Nephron progenitor cell (in vitro differentiated cells): Measurements from ENCODE around the gene SUN5.
A peak's percentile ranks its signal among the peaks of the same experiment; 100 is the strongest.

Experiments used
- DNase-seq: peaks from one replicate; pipeline ENCODE4 v3.0.0; 2021
- H3K27ac Mint-ChIP-seq: 2 replicates; pipeline ENCODE4 v1.8.0; 2021; ENCODE audit warnings: mild to moderate bottlenecking, moderate library complexity, mixed read lengths
- H3K27me3 Mint-ChIP-seq: 2 replicates; pipeline ENCODE4 v1.8.0; 2021; ENCODE audit warnings: mild to moderate bottlenecking, low read depth, mixed read lengths; ENCODE audit not compliant: poor library complexity
- H3K36me3 Mint-ChIP-seq: 2 replicates; pipeline ENCODE4 v1.8.0; 2021; ENCODE audit warnings: low read depth, mixed read lengths
- H3K4me1 Mint-ChIP-seq: 2 replicates; pipeline ENCODE4 v1.8.0; 2021; ENCODE audit warnings: mixed read lengths
- H3K4me3 Mint-ChIP-seq: 2 replicates; pipeline ENCODE4 v1.8.0; 2021; ENCODE audit warnings: mild to moderate bottlenecking, moderate library complexity, mixed read lengths
- H3K9me3 Mint-ChIP-seq: 2 replicates; pipeline ENCODE4 v1.8.0; 2021; ENCODE audit warnings: mild to moderate bottlenecking, moderate library complexity, mixed read lengths
- CTCF ChIP-seq: fragments of 200-600 bp; sonication (generic); IDR thresholded peaks from 2 replicates; pipeline ENCODE4 v1.5.0; 2021; ENCODE audit warnings: antibody characterized with exemption

SUN5 gene

GRCh38 chr20:33006776-33007375 lies 2.6 kb upstream of the SUN5 start:
- Mint-ChIP-seq H3K36me3 (no peaks in the 10 kb centered on the region), H3K27ac (no peak overlapping the region)
- no peak for DNase-seq

GRCh38 chr20:33005908-33006775 lies 1.9 kb upstream of the SUN5 start:
- peaks cover 14% of the 10 kb centered on the region for H3K27me3 Mint-ChIP-seq
- H3K4me3 Mint-ChIP-seq = no peak overlapping the region
- H3K36me3 Mint-ChIP-seq = no peaks in the 10 kb centered on the region
- peaks cover 5% of the 10 kb centered on the region for H3K9me3 Mint-ChIP-seq
- TF ChIP-seq CTCF = no peak
- no peak for DNase-seq
- no peak overlapping the region for H3K27ac Mint-ChIP-seq
- H3K4me1 Mint-ChIP-seq = peaks cover 22% of the 10 kb centered on the region

More at GRCh38 chr20:33006776-33007375, 2.6 kb upstream of the SUN5 start:
- Mint-ChIP-seq H3K9me3 (peaks cover 5% of the 10 kb centered on the region), H3K27me3 (peaks cover 13% of the 10 kb centered on the region), H3K4me3 (no peak overlapping the region), H3K4me1 (peaks cover 22% of the 10 kb centered on the region)
- no peak for TF ChIP-seq CTCF

- Mint-ChIP-seq H3K27ac (no peak overlapping the region), H3K4me3 (no peak overlapping the region), H3K27me3 (peaks cover 21% of the 10 kb centered on the region), H3K4me1 (peaks cover 22% of the 10 kb centered on the region), H3K36me3 (no peaks in the 10 kb centered on the region), H3K9me3 (peaks cover 5% of the 10 kb centered on the region)
- TF ChIP-seq CTCF = peak; percentile 47
- no peak for DNase-seq
Measured at GRCh38 chr20:33005132-33005566, 916 bp upstream of the SUN5 start.

- no peak for DNase-seq
- H3K9me3 Mint-ChIP-seq = peaks cover 5% of the 10 kb centered on the region
- H3K27ac Mint-ChIP-seq = no peak overlapping the region
- no peak for TF ChIP-seq CTCF
- H3K27me3 Mint-ChIP-seq = peaks cover 13% of the 10 kb centered on the region
- H3K36me3 Mint-ChIP-seq = no peaks in the 10 kb centered on the region
- H3K4me3 Mint-ChIP-seq = no peak overlapping the region
- peaks cover 5% of the 10 kb centered on the region for H3K4me1 Mint-ChIP-seq
Measured at GRCh38 chr20:33002087-33002808, 2.0 kb downstream of the SUN5 start.

- no peak for TF ChIP-seq CTCF
- DNase-seq = no peak
- Mint-ChIP-seq H3K4me3 (no peak overlapping the region), H3K4me1 (no peaks in the 10 kb centered on the region), H3K27me3 (peaks cover 13% of the 10 kb centered on the region), H3K27ac (no peak overlapping the region), H3K9me3 (peaks cover 5% of the 10 kb centered on the region), H3K36me3 (no peaks in the 10 kb centered on the region)
Measured at GRCh38 chr20:33000802-33001466, 3.3 kb downstream of the SUN5 start.
